Measurements from ENCODE around the gene CCDC90B.

Gene CCDC90B

GRCh38 chr11:83222499-83222898 lies 63.7 kb downstream of the CCDC90B start:
- DNase-seq, result no peak

DNA sequence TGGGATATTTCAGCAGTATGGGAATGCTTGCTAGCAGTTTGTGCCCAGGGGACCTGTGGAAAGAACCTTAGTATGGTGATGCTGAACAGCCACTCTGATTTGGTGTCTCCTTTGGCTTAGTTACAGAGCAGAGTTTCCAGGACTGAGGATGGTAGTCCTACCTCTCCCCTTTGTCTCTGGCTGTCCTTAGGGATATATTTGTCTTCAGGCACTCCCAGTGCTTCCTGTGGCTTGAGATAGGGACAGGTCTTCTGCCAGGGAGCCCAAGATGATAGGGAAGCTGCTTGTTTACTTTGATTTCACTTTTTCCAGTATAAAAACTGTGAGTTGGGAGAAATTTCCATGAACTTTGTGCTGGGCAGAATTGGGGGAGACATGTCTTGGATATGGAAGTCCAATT lies 64.5 kb downstream of the CCDC90B start:
- no peak for DNase-seq

DNA sequence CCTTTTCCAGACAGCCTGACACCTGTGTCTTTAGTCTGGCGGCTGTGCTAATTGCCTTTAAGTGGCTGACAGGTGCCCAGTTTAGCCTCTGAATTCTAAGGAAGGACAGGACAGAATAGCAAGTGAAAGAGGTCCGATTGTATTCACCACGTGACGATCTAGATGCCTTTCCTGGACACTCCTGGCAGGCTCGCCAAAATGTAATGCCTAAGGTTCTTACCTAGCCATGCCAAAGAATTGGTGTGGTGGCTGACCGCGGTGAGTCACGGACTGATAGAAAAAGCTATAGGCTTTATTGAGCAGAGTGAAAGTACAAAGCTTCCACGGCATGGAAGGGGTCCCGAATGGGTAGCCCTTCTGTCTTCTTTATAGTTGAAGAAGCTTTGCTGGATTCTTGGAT lies 65.9 kb downstream of the CCDC90B start:
- no peak for DNase-seq

DNA sequence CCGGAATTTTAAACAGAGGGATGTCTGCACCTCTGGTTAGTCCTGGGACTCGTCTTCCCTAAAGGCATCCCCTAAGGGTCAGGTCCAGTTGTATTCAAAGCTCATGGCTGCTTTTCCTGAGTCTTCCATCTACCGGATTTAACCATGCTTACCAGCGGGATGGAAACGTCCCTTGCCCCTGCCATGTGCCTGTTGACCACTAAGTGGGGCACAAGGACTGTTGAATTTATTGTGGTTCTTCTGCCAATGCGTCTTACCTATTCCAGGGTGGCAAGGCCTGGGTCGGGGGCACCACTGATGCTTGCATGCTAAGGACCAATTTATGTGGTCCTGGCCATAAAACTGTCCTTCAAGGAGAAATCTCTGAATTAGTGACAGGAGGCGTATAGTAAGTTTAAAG lies 67.1 kb downstream of the CCDC90B start:
- DNase-seq, result no peak

Measured in suppressor macrophage treated with lipopolysaccharide for 4 hours (primary cell).